Bronchus fibroblast of lung (primary cell): ENCODE results near the gene LRRC10B. TPM values are rescaled to one million over a fixed set of nuclear protein-coding genes. Genes with fewer than 3 reads are reported as not detected.

Experiments used
- total RNA-seq: library from RNA; depleted of rRNA; stranded (reverse); fragments of >200 nt; gene quantifications from 2 replicates; pipeline ENCODE4 v1.2.3, GENCODE V29; 2015

Gene LRRC10B
- total RNA-seq, result not detected in 2 replicates

DNA sequence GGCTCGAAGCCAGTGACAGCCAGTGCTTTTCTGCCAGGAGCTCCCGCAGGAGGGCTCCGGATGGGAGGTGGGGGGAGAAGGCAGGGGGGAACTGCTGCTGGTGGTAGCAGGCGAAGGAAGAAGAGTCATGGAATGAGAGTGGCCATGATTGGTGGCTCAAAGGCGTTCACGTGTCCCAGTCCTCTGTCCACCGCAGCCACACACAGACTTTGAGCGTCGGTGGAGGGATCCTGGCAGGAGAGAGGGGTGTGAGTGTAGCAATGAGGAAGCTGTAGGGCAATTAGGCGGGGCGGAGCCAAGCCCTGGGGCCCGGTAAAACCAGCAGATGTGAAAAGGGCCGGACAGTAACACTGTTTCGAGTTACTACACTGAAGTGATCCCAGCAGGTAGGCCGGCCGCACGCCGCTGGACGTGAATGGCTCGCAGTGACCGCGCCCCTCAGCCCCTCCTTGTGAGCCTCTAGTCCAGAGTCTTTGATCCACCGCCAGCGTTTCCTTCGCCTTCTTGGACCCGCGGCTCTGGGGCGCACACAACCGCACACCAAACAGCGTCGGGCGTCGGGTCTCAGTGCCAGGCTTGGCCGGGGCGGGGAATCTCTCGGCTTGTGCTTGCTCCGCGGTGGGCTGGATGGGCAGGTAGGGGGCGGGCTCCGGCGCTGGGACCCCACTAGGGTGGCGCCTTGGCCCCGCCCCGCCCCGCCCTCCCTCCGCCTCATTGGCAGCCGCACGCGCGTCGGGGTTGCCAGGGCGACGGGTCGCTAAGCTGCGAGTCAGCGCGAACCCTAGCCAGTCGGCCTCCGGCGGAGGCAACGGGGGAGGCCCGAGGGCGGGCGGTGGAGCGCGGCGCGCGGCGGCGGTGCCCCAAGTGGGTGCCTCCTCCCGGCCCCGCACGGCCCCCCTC is at the start of gene LRRC10B:
Gene LRRC10B, plus strand, starts transcription at position 788 of the 900 bp plus-strand sequence. CDS start 250 bp downstream, outside the sequence.

Other genes with a start within 250 kb of the LRRC10B start
- 1.0 and 1.3 TPM in 2 replicates for gene VWCE, start 213.4 kb upstream of the LRRC10B start, total RNA-seq
- 223 and 239 TPM in 2 replicates for gene DDB1, start 175.6 kb upstream of the LRRC10B start, total RNA-seq
- gene TKFC, start 175.5 kb upstream of the LRRC10B start, total RNA-seq, result 23.7 and 38.7 TPM in 2 replicates
- gene CYB561A3, start 146.9 kb upstream of the LRRC10B start, total RNA-seq, result 44.2 and 58.7 TPM in 2 replicates
- 18.4 and 19.5 TPM in 2 replicates for gene TMEM138, start 146.4 kb upstream of the LRRC10B start, total RNA-seq
- 11.4 and 16.6 TPM in 2 replicates for gene TMEM216, start 116.2 kb upstream of the LRRC10B start, total RNA-seq
- 31.5 and 34.0 TPM in 2 replicates for gene CPSF7, start 78.8 kb upstream of the LRRC10B start, total RNA-seq
- 33.3 and 40.7 TPM in 2 replicates for gene SDHAF2, start 78.6 kb upstream of the LRRC10B start, total RNA-seq
- gene SYT7, start 72.3 kb downstream of the LRRC10B start, total RNA-seq, result 0.30 and 0.67 TPM in 2 replicates
- 1.8 and 2.0 TPM in 2 replicates for gene DAGLA, start 171.6 kb downstream of the LRRC10B start, total RNA-seq
- gene MYRF, start 243.9 kb downstream of the LRRC10B start, total RNA-seq, result 3.3 and 3.5 TPM in 2 replicates